Limb (tissue), 2 donors: ENCODE results near the gene ABTB1.

Experiments
- DNase-seq, 2 donors: peaks; one replicate each; pipeline ENCODE4 v3.0.0-alpha.2; 2016; ENCODE audit errors: extremely low spot score in 2 of 2

ABTB1 gene

DNA sequence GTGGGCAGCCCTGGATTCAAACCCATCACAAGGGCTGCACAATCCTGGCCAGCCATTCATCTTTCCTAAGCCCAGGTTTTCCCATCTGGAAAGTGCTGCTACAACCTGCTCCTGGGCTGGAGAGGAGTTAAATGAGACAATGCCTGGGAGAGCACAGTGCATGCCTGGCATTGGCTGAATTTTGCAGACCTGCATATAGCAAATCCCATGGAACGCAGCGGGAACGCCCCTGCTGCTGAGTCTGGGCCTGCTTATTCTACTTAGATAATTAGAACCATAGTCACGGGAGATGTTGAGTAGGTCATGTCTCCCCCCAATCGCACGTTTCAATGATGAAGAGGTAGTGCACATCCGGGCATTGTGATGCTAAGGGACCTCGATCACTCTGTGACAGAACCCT is 46.6 kb downstream of the ABTB1 start:
- DNase-seq, result no peak

- no peak for DNase-seq
Measured at GRCh38 chr3:127720161-127720823, 47.5 kb downstream of the ABTB1 start.

- DNase-seq, result no peak
Measured at GRCh38 chr3:127720985-127721935, 48.5 kb downstream of the ABTB1 start.

- no peak for DNase-seq
Measured at GRCh38 chr3:127722091-127722784, 49.5 kb downstream of the ABTB1 start.

DNA sequence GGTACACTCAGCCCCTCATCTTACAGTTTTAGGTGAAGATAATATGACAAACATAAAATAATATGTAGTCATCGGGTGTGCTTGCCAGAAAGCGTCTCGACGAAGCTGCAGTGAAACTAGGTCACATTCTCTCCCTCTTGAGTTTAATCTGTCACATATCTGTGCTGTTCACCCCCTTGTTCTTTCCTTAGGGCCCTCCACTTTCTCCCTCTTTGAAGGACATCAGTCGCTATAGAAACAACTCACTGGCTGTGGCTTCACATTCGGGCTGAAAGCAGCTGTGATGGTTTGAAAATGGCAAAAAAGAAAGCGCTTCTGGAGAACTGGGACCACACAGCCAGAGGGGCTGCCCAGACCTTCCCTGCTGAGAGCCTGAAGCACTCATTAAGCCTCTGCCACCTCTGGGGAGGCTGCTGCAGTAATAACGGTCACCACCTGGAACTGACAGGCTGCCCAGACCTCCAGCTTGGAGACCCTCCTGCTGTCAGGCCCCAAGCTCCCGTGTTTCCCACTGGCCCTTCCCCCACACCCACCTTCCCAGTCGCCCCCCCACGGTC is 50.3 kb downstream of the ABTB1 start:
- DNase-seq, result no peak

DNA sequence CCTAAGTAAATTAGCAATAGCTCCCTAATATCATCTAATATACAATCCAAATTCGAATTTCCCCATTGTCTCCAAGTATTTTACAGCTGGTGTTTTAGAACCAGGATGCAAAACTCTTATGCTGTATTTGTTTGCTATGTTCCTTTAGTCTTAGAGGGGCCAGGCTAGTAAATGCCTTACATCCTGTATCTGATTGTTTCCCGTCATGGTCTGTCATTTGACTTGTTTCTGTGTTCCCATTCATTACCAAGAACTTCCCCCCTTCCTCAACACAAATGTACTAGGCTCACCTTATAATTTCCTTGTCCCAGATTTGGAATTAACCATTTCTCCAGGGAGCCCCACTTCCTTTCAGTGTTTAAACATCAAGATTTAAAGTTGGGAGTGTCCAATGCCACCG is 54.1 kb downstream of the ABTB1 start:
- no peak for DNase-seq

GRCh38 chr3:127728417-127729015 is 55.8 kb downstream of the ABTB1 start:
- DNase-seq, result no peak

DNA sequence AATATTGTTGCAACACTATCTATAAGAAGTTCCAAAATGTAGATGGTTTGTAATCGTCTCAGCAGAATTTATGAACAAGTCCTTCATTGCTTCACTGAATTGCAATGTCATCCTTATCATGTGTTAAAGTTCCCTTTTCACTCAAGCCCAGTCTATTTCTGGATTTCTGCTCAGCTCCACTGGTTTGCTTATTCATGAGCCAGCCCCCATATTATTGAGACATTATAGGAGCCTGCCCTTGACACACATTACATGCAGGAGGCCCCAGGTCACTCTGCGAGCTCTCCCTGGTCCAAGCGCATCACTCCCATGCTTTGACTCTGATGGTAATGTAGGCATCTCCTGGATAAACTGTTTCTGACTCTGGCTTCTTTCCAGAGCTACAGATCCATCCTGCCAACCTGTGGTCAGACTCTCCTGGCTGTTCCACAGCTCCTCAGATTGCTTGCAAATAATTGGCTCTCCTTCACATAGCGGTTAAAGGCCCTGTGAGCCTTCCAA is 56.9 kb downstream of the ABTB1 start:
- no peak for DNase-seq

GRCh38 chr3:127730171-127730570 is 57.4 kb downstream of the ABTB1 start:
- DNase-seq, result no peak
